ENCODE results near the gene GCK.

DNA sequence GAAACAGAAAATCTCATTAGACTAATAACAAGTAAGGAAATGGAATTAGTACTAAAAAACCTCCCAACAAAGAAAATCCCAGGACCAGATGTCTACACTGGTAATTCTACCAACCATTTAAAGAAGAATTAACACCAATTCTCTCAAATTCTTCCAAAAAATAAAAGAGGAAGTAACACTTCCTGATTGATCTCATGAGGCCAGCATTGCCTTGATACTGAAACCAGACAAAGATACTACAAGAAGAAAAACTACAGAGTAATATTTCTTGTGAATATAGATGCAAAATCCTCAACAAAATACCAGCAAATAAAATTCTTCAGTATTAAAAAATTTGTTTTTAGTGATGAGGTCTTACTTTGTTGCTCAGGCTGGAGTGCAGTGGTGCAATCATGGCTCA lies 21.3 kb downstream of the GCK start:
- TF ChIP-seq POLR2A (IDR thresholded peaks at IDR 0.05) (no peak), POLR2AphosphoS5 (IDR thresholded peaks at IDR 0.05) (no peak)
- TF ChIP-seq, protein P1, sequence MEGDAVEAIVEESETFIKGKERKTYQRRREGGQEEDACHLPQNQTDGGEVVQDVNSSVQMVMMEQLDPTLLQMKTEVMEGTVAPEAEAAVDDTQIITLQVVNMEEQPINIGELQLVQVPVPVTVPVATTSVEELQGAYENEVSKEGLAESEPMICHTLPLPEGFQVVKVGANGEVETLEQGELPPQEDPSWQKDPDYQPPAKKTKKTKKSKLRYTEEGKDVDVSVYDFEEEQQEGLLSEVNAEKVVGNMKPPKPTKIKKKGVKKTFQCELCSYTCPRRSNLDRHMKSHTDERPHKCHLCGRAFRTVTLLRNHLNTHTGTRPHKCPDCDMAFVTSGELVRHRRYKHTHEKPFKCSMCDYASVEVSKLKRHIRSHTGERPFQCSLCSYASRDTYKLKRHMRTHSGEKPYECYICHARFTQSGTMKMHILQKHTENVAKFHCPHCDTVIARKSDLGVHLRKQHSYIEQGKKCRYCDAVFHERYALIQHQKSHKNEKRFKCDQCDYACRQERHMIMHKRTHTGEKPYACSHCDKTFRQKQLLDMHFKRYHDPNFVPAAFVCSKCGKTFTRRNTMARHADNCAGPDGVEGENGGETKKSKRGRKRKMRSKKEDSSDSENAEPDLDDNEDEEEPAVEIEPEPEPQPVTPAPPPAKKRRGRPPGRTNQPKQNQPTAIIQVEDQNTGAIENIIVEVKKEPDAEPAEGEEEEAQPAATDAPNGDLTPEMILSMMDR (IDR thresholded peaks at IDR 0.05): no peak
